ENCODE data around the gene ACRBP.

DNA sequence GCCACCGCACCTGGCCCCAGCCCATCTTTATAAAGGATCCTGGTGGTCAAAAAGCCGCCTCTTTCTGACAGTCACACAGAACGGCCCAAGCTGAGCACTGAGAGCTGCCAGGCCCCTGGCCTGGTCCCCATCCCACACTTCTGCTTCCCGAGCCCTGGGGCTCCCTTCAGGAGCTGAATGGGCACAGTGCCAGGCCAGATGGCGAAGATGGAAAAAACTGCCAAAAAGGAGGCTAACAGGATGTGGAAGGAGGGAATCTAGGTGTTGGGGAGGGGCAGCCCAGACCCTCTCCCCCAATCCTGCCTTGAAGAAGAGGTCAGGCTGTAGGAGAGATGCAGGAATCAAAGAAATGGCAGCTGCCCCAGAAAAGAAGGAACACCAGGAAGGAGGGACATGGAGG, 16.5 kb downstream of the ACRBP start:
- TF ChIP-seq, protein P1, sequence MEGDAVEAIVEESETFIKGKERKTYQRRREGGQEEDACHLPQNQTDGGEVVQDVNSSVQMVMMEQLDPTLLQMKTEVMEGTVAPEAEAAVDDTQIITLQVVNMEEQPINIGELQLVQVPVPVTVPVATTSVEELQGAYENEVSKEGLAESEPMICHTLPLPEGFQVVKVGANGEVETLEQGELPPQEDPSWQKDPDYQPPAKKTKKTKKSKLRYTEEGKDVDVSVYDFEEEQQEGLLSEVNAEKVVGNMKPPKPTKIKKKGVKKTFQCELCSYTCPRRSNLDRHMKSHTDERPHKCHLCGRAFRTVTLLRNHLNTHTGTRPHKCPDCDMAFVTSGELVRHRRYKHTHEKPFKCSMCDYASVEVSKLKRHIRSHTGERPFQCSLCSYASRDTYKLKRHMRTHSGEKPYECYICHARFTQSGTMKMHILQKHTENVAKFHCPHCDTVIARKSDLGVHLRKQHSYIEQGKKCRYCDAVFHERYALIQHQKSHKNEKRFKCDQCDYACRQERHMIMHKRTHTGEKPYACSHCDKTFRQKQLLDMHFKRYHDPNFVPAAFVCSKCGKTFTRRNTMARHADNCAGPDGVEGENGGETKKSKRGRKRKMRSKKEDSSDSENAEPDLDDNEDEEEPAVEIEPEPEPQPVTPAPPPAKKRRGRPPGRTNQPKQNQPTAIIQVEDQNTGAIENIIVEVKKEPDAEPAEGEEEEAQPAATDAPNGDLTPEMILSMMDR (IDR thresholded peaks at IDR 0.05; ENCODE audit: low read depth, low read length) = no peak
- TF ChIP-seq POLR2A (IDR thresholded peaks at IDR 0.05; ENCODE audit: extremely low read depth, insufficient read length) = no peak
- TF ChIP-seq, protein P2, sequence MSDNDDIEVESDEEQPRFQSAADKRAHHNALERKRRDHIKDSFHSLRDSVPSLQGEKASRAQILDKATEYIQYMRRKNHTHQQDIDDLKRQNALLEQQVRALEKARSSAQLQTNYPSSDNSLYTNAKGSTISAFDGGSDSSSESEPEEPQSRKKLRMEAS (IDR thresholded peaks at IDR 0.05; ENCODE audit: low read depth, low read length) = no peak
- TF ChIP-seq MYC (IDR thresholded peaks at IDR 0.05; ENCODE audit: low read depth, low read length) = no peak

All from NB4 (cell line).